Glomerular visceral epithelial cell (primary cell): ENCODE data around the gene AOPEP.
A peak's percentile ranks its signal among the peaks of the same experiment; 100 is the strongest.
"Not testable (repeated sequence)": the region's sequence is repeated elsewhere in the genome, so short reads cannot be mapped to it uniquely, and the experiment has no call there.

ENCODE experiments used
- DNase-seq: peaks from one replicate; pipeline ENCODE4 v3.0.0-alpha.2; 2016; ENCODE audit errors: extremely low spot score

The AOPEP gene

DNA sequence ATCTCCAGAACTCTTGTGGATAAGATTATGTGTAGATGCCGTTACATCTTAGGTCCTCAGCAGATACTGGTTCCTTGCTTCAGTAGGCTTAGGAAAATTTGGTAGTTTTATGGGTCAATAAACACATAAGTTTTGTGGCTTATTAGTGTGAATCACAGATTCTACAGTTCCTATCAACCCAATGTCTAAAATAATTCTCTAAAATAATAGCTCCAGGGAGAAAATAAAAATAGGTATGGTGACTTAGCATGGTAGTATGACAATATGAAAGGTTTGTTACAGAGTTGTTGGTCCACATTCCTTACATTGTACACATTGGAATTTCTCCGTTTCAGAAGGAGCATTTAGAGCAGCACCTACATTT, 91.7 kb downstream of the AOPEP start:
- DNase-seq = peak; percentile 51

DNA sequence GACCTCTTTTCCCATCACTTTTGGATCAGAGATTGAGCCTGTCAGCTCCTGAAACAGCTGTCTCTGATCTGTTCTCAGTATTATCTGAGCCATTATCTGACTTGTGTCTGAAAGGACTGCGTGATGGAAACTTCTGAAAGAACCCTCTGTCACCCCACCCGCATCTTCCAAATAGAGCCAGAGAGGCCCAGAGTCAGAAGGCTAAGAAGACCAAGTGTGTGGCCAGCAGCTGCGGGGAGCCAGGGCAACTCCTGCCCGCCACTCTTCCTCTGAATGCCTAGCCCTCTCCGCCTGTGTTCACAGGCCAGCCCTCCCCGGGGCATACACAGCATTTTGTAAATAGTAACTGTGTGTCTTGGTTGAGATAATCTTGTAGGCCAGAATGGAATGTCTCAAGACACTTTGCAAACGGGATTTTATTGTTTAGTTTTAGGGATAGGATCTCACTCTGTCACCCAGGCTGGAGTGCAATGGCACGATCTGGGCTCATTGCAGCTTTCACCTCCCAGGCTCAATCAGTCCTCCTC, 92.7 kb downstream of the AOPEP start:
- no peak for DNase-seq

DNA sequence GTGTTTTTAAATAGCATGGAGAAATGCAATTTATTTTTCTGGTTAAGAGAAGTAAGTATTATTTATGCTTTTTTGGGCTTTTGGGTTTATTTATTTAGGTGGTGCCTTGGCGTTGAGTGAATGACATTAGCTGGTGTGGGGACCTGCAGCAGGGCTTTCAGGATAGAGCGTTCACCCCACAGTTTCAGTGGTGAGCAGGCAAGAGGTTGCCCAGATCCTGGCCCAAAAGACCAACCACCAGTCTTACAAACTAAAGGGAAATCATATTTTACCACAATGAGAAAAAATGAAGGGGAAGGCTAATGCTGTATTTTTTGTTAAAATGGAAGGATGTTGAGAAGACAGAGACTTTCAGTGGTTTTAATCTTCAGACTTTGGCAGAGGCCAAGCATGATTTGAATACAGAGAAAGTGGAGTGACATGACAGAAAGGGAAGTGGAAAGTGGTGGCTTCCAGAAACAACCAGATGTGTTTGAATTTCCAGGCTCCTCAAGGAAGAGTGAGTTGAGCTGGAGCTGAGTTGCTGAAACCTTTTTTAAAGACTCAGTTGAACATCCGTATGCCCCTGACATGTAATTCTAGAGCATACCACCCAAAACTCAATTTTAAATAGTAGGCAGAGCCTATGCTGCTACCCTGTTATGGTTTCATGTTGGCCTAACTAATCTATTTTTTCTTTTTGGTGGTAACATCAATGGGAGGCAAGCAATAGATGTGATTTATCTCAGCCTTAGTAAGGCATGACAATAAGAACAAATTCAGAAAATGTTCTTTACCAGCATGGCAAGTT, 94.8 kb downstream of the AOPEP start:
- no peak for DNase-seq

DNA sequence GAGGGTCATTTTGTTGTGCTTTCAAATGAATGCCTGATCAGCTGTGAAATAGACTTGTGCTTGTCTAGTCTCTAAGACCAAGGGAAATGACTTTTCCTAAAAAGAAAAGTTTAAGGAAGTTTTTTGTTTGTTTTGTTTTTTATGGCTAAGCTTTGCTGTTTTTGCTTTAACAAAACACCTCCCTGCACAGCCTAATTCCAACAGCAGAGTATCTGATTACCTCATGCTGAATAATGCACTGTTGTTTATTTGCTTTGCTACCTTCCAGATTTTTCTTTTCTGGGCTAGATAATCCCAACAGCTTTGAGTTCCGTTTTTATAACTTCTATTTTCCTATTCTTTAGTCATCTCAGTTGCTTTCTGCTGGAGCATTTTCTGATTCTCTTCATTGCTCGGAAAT, 95.8 kb downstream of the AOPEP start:
- no peak for DNase-seq

DNA sequence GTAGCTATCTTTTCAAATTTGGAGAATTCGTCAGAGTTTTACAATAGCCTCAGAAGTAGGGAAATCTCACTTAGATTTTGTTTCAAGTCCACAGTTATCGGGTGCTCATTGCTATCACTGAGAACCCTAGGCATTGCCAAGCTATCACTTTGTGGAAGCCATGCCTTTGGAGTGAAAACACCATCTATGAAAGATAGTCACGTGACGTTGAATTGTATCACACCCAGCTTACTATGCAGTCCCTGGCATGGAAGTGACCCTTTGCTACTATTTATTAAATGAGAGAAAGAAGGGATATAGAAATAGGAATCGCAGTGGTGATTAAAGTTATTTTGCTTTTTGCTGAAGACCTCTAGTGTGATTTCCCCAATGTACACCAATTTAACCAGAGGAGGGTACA, 97.2 kb downstream of the AOPEP start:
- no peak for DNase-seq

DNA sequence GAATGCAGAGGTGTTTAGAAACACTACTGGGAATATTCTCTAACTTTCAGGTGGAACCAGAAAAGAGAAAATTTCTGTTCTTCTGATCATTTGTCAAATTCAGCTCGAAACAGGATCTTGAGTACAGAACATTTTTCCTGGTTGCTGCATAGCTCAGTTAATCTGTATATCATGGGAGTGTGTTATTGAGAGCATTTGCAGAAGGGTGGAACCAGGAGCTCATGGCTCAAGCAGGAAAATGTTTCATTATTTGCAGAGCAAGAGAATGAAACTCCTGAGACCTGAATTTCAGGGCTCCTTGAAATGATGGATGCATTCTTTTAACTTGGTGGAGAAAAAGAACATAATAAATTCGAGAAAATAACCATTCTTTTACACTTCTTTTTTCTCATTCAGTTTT, 97.9 kb downstream of the AOPEP start:
- no peak for DNase-seq

DNA sequence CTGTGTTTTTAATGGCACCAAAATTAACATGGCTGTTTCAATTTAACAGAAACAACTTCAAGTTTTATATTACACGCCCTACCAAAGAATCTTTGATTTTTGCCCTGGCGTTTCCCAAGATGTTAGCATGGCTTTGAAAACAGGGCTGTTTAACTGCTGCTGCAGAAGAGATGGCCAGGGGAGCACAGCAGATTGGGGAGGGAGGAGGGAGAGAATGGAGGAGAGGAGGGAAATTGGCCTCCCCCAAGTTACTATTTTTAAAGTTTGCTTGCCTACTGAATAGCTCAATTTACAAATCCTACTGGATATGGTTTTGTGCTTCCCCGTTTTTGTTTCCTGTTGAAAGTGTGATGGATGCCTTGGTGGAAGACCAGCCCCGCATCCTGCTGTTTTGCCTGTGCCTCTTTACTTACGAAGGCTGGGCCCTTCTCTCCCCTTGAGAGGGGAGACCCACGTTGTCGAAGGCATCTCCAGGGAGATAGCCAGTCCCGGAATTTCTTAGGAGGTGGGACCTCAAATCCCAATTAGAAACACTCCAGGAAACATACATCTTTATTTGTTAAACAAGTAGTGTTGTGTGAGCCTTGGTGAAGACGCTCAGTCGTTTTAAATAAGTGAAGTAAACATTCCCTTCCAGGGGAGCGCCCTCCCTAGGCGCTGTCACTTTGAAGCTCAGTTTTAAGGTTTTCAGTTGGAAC, 98.6 kb downstream of the AOPEP start:
- no peak for DNase-seq

DNA sequence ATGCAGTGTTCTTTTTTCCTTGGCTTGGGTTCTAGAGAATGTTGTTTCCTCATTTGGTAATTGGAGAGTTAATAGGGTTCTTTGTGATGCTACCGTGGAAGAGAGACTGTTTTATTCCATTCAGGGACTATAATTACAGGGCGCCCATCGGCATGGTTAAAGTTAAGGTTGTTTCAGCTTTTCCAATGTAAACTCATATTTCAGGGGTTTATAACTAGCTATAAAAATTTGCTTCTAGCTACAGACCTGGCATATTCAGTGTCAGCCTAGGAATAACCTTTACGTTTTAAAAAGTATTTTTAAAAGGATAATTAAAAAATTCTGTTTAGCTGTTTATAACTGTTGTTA, 99.1 kb downstream of the AOPEP start:
- DNase-seq = no peak

DNA sequence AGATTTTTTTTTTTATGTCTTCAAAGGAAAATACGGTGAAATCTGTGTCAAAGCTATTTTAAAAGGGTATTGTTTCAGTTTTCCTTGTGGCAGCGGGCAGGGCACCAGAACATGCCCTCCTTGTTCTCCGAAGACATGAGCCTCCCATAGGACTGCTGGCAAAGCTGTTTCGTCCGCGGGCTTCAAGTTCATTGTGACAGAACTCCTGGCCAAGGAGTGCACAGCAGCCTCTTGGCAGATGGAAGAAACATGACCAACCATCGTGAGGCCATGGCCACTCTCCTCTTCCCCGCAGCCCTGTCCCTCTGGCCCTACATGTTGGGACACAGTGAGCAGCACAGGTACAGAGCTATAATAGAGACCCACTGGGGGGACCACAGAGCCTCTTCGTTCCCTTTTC, 99.5 kb downstream of the AOPEP start:
- no peak for DNase-seq

DNA sequence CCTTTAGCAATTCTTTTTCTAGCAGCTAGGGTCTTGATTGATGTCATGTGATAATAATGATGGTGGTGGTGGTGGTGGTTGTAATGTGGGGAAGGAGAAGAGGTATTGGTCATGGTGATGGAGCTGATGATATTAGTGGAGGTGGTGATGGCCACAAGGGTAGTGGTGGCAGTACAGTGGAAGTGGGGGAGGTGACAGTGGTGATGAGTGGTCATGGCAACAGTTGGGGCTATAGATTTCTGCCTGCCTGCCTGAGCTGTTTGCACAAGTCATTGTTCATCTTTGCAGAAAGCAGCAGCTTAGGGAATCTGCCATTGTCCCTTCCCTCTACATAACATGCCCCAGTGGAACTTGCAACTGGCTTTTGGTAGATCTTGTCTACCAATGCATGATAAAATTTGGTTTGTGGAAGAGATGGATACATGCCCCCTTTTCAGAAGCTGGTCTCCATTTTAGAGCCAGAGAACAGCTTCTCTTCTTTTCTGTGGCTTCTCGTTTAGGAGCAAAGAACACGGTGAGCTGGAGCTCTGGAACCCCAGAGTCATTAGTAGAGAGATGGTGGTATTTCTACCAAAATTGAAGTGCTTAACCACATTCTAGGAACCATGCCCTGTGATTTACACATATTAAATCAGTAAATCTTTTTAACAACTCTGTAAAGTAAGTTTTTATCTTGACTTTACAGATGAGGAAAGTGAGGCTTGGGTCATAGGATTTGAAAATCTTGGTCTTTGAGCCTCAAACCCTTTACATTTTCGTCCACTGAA, 100.3 kb downstream of the AOPEP start:
- no peak for DNase-seq

DNA sequence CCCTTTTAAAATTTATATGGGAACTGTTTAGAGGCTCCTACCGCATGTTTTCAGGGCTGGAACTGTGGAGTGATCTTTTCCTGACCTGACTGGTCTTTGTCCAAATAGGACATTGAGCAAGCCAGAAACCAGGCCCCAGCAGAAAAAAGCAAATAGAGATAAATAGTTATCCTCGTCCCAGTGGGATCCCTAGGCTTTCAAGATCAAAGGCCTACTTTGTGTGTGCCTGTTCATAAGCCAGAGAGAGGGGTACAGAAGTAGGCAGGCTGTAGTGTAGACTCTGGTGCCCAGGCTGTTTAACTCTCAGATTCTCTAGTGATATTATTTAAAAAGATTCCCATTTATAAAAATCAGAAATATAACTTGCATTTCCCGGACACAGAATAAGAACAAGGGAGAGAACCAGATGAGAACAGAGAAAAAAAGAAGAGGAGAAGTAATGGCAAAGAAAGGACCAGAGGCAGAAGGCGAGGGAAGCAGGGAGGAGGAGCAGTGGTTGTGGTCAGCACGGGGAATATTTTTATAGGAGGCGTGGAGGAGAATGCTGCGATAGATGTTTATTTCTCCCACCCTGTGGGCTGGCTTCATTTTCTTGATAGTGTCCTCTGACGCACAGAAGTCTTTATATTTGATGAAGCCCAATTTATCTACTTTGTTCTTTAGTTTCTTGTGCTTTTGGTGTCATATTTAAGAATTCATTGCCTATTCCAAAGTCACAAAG, 101.2 kb downstream of the AOPEP start:
- DNase-seq = no peak

DNA sequence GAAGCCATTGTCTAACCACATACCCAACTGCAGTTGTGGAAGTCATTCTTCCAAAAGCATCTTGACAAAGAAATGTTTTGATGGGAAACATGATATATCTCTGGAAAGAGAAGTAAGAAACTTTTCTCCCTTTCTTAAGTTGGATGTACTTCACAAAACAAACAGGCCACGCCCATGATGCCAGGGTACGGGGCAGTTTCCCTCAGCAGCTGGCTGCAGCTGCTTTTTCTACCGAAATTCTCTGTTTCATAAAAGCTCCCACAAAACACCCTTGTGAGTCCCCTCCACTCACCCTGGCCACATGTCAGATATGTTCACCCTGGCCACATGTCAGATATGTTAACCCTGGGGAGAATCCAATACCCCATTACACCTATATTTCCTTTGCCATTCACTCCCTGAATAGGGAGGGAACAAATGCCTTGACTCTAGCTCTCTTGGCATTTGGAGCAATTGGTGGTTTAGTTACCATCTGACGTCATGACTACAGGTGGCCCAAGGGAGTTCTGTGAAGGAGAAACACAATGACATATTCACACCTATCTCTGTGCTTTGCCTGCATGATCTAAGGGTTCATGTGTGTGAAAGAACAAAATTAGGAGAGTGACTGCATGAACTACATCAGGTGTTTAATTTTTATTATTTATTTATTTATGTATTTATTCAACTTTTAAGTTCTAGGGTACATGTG, 103.0 kb downstream of the AOPEP start:
- no peak for DNase-seq

DNA sequence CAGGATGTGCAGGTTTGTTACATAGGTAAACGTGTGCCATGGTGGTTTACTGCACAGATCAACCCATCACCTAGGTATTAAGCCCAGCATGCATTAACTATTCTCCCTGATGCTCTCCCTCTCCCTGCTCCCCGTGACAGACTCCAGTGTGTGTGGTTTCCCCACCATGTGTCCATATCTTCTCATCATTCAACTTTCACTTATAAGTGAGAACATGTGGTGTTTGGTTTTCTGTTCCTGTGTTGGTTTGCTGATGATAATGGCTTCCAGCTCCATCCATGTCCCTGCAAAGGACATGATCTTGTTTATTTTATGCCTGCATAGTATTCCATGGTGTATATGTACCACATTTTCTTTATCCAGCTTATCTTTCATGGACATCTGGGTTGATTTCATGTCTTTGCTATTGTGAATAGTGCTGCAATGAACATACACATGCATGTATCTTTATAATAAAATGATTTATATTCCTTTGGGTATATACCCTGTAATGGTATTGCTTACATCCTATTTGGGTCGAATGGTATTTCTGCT, 103.6 kb downstream of the AOPEP start:
- DNase-seq = not testable (repeated sequence)

DNA sequence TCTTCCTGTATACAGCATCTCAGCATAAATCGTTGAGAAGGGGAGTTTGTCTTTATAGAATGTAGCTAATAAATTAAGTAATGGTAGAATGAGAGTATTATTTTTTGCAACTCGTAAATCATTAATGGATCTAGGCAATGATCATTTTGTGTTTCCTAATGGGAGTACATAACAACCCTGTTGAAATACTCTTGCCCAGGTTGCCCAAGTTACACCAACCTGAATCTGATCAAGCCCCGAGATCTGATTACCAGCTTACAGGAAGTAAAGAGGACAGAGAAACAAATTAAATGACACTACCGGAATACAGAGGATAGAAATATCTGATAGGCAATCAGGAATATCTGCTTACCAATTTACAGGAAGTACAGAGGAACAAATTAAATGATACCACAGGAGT, 107.3 kb downstream of the AOPEP start:
- DNase-seq = no peak

DNA sequence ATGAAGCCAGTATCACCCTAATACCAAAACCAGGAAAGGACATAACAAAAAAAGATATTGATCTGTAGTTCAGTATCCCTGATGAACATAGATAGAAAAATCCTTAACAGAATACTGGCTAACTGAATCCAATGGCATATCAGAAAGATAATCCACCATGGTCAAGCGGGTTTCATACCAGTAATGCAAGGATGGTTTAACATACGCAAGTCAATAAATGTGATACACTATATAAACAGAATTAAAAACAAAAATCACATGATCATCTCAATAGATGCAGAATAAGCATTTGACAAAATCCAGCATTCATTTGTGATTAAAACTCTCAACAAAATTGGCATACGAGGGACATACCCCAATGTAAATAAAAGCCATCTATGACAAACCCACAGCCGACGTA, 110.9 kb downstream of the AOPEP start:
- no peak for DNase-seq

DNA sequence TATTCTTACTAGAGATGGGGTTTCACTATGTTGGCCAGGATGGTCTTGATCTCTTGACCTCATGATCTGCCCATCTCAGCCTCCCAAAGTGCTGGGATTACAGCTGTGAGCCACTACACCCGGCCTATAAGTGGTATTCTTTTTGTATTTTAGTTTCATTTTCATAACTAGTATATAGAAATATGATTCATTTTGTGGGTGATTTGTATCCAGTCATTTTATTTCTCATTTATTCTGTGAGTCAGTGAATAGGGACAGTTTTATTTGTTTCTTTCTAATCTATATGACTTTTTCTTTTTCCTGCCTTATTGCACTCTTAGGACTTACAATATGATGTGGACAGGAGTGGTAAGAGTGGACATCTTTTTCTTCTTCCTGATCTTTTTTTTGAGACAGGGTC, 112.9 kb downstream of the AOPEP start:
- DNase-seq = no peak

DNA sequence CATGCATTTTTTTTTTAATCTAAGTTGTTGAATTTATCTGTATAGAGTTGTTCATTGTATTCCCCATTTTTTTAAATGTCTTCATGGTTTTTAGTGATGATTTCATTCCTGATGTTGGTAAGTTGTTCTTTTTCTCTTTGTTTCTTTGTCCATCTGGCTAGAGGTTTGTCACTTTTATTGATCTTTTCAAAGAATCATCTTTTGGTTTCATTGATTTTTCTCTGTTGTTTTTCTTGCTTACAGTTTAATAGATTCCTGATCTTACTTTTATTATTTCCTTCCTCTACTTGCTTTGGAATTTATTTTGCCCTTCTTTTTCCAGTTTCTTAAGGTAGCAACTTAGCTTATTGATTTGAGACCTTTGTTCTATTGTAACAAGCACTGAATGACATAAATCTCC, 114.2 kb downstream of the AOPEP start:
- no peak for DNase-seq

DNA sequence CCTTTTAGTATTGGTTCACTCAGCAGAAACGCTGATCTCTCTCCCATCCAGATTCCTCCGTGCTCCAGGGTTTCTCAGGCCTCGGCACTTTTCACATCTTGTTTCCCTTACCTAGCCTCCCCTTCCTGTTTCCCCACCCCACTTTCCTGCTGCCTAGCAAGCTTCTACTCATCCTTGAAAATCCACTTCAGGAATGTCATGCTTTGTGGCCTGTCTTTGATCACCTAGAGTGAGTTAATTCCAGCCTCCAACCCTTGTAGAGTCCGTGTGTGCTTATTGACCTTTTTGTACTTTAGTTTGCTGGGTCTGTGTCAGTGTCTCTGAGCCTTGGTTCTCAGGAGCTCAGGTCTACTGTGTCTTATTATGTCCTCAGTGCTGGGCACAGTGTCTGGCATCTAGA, 116.6 kb downstream of the AOPEP start:
- peak; percentile 62 for DNase-seq

DNA sequence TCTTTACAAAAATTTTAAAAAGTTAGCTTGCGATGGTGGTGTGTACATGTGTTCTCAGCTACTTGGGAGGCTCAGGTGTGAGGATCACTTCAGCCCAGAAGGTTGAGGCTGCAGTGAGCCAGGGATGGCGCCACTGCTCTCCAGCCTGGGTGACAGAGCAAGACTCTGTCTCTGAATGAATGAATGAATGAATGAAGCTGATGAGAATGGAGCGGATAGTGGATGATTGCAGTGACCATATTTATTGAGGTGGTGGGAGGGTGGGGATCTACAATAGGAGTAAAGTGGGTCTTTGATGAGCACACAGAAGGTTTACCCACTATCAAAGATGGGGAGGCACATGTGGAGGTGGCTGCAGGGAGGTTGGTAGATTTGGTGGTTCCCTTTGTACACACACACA, 120.2 kb downstream of the AOPEP start:
- DNase-seq = no peak

DNA sequence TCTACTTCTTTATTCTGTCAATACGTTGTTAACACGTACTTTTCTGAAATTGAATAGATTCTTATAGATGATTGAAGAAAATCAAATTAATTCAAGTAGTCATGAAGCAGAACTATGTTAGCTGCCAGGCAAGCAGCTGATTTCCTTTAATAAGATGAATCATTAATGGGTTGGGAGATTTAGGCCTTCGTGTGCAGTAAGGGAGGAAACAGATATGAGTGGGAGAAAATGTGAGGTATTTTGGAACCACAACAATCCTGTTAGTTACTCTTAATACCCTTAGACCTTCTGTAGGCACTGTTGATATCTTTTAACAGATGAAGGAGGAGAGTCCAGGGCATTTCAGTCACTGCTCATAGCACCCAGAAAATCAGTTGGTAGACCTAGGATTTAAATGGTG, 121.0 kb downstream of the AOPEP start:
- DNase-seq = peak; percentile 71

DNA sequence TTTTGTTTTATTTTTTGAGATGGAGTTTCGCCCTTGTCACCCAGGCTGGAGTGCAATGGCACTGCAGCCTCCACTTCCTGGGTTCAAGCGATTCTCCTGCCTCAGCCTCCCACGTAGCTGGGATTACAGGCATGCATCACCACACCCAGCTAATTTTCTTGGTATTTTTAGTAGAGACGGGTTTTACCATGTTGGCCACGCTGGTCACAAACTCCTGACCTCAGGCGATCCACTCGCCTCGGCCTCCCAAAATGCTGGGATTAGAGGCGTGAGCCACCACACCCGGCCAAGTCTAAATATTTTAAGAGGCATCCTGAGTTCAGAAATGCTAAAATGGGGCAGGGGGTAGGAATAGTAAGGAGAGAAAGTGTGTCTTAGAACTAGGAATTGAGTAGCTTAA, 122.3 kb downstream of the AOPEP start:
- DNase-seq = not testable (repeated sequence)
